ENCODE data around the gene FNDC3B.

The FNDC3B gene

DNA sequence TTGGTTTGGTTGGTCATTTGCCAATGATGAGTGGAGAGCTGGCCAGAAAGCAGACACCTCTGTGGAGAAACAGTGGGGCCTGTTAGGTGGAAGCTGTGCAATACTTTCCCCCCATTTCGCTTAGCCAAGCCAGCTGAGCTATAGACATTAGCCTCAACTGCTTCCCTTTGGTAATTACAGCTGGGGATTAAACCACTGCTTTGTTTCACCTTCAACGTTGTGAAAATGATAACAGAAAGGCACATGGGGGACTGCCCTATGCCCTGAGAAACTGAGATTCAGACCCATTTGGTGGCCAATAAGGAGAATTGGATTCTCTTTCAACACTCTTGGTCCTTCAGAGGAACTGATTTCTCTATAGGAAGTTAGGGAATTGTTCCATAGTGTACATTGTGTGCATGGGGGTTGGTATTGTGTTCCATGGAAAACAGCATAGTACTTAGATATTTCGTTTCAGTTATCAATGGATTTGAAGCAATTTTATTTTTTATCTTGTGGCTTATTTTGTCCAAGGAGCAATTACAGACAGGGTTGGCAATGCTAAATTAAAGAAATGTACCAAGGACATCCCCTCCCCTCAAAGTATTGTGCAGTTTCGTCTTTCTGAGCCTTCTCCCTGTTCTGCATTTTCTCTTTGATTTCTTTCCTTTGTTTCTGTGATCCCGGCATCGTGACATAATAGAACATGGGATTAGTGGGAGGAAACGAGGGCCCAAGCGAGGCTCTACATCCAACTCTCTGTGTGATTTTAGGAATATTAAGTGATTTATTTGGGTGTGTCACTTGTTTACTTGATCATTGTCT lies 194.3 kb downstream of the FNDC3B start:
- Histone ChIP-seq H3F3A (ENCODE audit: insufficient read depth, low read length) (no peaks in the 10 kb centered on the region), H3K4me3 (ENCODE audit: low read depth, low read length, poor library complexity, severe bottlenecking) (no peak overlapping the region), H3K27ac (ENCODE audit: low read depth, low read length, poor library complexity, severe bottlenecking) (no peak overlapping the region), H3K36me3 (ENCODE audit: insufficient read depth, low read length) (no peaks in the 10 kb centered on the region), H3K27me3 (ENCODE audit: insufficient read depth, low read length) (no peaks in the 10 kb centered on the region), H4K20me1 (ENCODE audit: insufficient read depth, low read length) (no peaks in the 10 kb centered on the region), H3K9me3 (ENCODE audit: low read length) (no peaks in the 10 kb centered on the region), H3K9me2 (ENCODE audit: low read depth, low read length) (no peaks in the 10 kb centered on the region), H3K4me2 (ENCODE audit: low read length) (no peak overlapping the region), H3K9ac (ENCODE audit: low read length) (no peak overlapping the region), H3K4me1 (ENCODE audit: insufficient read depth, low read length, severe bottlenecking) (no peaks in the 10 kb centered on the region), H2AFZ (ENCODE audit: low read length) (no peak overlapping the region), H3K79me2 (ENCODE audit: insufficient read depth, low read length) (no peaks in the 10 kb centered on the region)
- TF ChIP-seq EZH2 (IDR thresholded peaks at IDR 0.05; ENCODE audit: borderline replicate concordance, low read length) (no peak), CTCF (IDR thresholded peaks at IDR 0.05; ENCODE audit: low read length) (no peak)

GRCh38 chr3:172235698-172236097 lies 196.3 kb downstream of the FNDC3B start:
- no peak overlapping the region for H3K4me2 ChIP-seq (ENCODE audit: low read length)
- H3K27ac ChIP-seq (ENCODE audit: low read depth, low read length, poor library complexity, severe bottlenecking): no peak overlapping the region
- no peak overlapping the region for H3K4me3 ChIP-seq (ENCODE audit: low read depth, low read length, poor library complexity, severe bottlenecking)

GRCh38 chr3:172236771-172237742 lies 197.7 kb downstream of the FNDC3B start:
- H3K79me2 ChIP-seq (ENCODE audit: insufficient read depth, low read length): no peaks in the 10 kb centered on the region
- H3K27ac ChIP-seq (ENCODE audit: low read depth, low read length, poor library complexity, severe bottlenecking): no peak overlapping the region
- no peaks in the 10 kb centered on the region for H3K4me1 ChIP-seq (ENCODE audit: insufficient read depth, low read length, severe bottlenecking)

More at GRCh38 chr3:172235698-172236097, 196.3 kb downstream of the FNDC3B start:
- no peaks in the 10 kb centered on the region for H3K9me2 ChIP-seq (ENCODE audit: low read depth, low read length)
- no peak overlapping the region for H3K9ac ChIP-seq (ENCODE audit: low read length)
- no peaks in the 10 kb centered on the region for H4K20me1 ChIP-seq (ENCODE audit: insufficient read depth, low read length)
- H3F3A ChIP-seq (ENCODE audit: insufficient read depth, low read length): no peaks in the 10 kb centered on the region
- H2AFZ ChIP-seq (ENCODE audit: low read length): no peak overlapping the region
- no peaks in the 10 kb centered on the region for H3K79me2 ChIP-seq (ENCODE audit: insufficient read depth, low read length)
- no peak for TF ChIP-seq EZH2 (IDR thresholded peaks at IDR 0.05; ENCODE audit: borderline replicate concordance, low read length)
- H3K4me1 ChIP-seq (ENCODE audit: insufficient read depth, low read length, severe bottlenecking): no peaks in the 10 kb centered on the region
- H3K27me3 ChIP-seq (ENCODE audit: insufficient read depth, low read length): no peaks in the 10 kb centered on the region
- H3K9me3 ChIP-seq (ENCODE audit: low read length): no peaks in the 10 kb centered on the region
- H3K36me3 ChIP-seq (ENCODE audit: insufficient read depth, low read length): no peaks in the 10 kb centered on the region

More at GRCh38 chr3:172236771-172237742, 197.7 kb downstream of the FNDC3B start:
- Histone ChIP-seq H3K9me3 (ENCODE audit: low read length) (no peaks in the 10 kb centered on the region; the same call in 1 of the 2 replicates), H3F3A (ENCODE audit: insufficient read depth, low read length) (no peaks in the 10 kb centered on the region), H2AFZ (ENCODE audit: low read length) (no peak overlapping the region), H4K20me1 (ENCODE audit: insufficient read depth, low read length) (no peaks in the 10 kb centered on the region), H3K27me3 (ENCODE audit: insufficient read depth, low read length) (no peaks in the 10 kb centered on the region), H3K4me3 (ENCODE audit: low read depth, low read length, poor library complexity, severe bottlenecking) (no peak overlapping the region), H3K36me3 (ENCODE audit: insufficient read depth, low read length) (no peaks in the 10 kb centered on the region), H3K4me2 (ENCODE audit: low read length) (no peak overlapping the region), H3K9ac (ENCODE audit: low read length) (no peak overlapping the region), H3K9me2 (ENCODE audit: low read depth, low read length) (no peaks in the 10 kb centered on the region)
- TF ChIP-seq EZH2 (IDR thresholded peaks at IDR 0.05; ENCODE audit: borderline replicate concordance, low read length) (no peak), CTCF (IDR thresholded peaks at IDR 0.05; ENCODE audit: low read length) (no peak)

All from OCI-LY1 (cell line).